Activated naive CD8-positive, alpha-beta T cell treated with anti-CD3 and anti-CD28 coated beads, Interleukin-2, amount 50 U/mL, for 16 hours (primary cell): ENCODE measurements around the gene FAM53A.
"Not testable (repeated sequence)": the region's sequence is repeated elsewhere in the genome, so short reads cannot be mapped to it uniquely, and the experiment has no call there.

Source experiments
- DNase-seq: peaks from one replicate; pipeline ENCODE4 v3.0.0-alpha.2; 2020; ENCODE audit warnings: low read depth, low spot score

Gene FAM53A

GRCh38 chr4:1607436-1608195, 76.5 kb downstream of the FAM53A start:
- DNase-seq: not testable (repeated sequence)

- no peak for DNase-seq
Measured at GRCh38 chr4:1604706-1605205, 79.4 kb downstream of the FAM53A start.

GRCh38 chr4:1604181-1604705, 79.9 kb downstream of the FAM53A start:
- no peak for DNase-seq

DNA sequence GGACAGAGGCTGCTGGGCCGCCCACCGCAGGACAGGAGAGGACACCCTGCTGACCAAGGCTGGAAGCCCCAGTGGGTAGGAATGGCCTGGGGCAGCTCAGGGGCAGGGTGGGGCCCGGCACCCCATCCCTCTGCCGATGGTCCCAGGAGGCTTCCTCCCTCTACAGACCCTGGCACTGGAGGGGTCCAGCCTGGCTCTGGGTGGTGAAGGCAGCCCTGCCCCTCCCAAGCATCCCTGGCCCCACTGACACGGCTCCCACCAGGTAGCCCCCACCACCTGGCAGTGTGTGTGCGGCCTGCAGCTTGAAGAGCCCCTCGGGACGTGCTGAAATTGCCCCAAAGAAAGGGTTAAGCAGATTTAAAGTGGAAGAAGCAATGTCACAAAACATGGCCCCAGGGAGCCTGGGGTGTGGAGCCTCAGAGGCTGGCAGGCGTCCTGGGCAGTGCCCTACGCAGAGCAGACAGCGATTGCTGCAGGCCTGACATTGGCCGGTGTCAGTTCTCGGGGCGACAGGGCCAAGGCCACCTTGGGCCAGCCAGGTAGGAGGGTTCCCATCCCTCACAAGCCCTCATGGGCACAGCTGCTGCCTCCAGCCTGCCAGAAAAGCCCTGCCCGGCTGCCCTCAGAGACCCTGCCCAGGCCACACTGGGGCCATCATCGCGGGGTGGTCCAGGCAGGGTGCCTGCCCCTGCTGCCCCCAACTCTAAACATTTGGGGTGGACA, 80.5 kb downstream of the FAM53A start:
- DNase-seq: no peak

DNA sequence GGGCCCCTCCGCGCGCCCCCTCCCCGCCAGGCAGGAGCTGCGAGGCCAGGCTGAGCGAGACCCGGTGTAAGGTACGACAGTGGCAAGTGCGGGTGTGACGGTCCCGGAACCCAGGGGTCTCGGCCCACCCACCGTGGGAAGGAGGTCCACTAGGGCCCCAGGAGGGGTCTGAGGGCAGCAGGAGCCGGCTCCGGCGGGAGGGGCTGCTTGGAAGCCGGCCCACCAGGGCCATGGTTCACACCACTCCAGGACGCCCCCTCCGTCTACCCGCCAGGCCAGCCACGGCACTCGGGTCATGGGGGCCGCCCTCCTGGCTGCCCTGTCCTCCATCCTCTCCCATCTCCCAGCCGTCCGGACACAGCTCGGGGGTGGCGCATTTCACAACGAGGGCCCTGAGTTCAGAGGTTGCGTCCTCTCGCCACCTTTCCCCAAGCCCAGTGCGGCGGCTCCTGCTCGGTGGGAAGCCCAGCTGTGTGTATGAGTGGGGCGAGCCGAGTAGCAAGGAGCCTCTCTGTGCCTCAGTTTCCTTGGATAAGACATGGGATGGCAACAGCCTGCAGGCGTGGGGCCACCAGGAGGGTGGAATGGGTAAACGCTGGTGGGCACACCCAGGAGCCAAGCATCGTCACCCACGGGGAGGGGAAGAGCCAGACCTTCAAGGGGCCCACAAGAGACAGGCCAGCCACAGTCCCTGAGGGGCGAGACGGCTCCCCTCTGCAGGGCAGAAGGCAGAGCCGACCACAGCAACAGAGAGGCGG, 81.3 kb downstream of the FAM53A start:
- DNase-seq: no peak

GRCh38 chr4:1601852-1602654, 82.1 kb downstream of the FAM53A start:
- no peak for DNase-seq

DNA sequence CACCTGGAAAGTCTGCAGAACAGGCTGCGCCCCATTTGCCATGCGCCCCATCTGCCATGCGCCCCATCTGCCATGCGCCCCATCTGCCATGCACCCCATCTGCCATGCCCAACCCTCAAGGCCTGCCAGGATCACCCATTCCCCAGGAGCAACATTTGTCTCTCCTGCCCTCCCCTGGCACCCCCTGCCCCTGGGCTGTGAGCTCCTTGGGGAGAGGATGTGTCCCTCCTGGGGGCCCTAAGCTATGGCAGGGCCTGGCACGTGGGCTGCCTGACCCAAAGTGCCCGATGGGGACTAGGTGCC, 82.6 kb downstream of the FAM53A start:
- DNase-seq: no peak

GRCh38 chr4:1600811-1601532, 83.1 kb downstream of the FAM53A start:
- no peak for DNase-seq

DNA sequence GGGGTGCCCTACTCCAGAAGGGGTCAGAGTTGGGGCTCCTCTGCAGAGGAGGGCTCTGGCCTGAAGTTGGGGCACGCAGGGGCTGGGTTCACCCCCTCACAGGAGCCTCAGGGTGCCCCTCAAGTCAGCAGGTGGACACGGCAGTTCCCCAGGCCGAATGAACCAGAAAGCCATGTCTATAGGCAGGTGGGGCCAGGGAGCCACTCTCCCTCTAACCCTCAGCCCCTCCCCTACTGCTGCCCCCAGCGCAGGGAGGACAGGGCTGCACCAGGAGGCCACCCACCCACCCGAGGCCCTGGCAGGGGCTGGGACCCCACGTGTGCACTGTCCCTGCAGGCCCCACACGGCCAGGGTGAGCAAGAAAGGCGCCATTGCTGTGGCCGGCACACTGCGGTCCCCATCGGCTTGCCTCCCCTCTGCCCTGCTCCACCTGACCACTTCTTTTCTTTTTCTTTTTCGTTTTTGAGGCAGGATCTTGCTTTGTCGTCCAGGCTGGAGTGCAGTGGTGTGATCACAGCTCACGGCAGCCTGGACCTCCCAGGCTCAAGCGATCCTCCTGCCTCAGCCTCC, 83.8 kb downstream of the FAM53A start:
- DNase-seq: no peak

GRCh38 chr4:1599491-1600210, 84.5 kb downstream of the FAM53A start:
- no peak for DNase-seq

- no peak for DNase-seq
Measured at GRCh38 chr4:1599026-1599481, 85.1 kb downstream of the FAM53A start.

- DNase-seq: no peak
Measured at GRCh38 chr4:1598206-1599025, 85.7 kb downstream of the FAM53A start.

GRCh38 chr4:1597021-1597931, 86.8 kb downstream of the FAM53A start:
- DNase-seq: no peak

- no peak for DNase-seq
Measured at GRCh38 chr4:1596393-1596792, 87.7 kb downstream of the FAM53A start.

DNA sequence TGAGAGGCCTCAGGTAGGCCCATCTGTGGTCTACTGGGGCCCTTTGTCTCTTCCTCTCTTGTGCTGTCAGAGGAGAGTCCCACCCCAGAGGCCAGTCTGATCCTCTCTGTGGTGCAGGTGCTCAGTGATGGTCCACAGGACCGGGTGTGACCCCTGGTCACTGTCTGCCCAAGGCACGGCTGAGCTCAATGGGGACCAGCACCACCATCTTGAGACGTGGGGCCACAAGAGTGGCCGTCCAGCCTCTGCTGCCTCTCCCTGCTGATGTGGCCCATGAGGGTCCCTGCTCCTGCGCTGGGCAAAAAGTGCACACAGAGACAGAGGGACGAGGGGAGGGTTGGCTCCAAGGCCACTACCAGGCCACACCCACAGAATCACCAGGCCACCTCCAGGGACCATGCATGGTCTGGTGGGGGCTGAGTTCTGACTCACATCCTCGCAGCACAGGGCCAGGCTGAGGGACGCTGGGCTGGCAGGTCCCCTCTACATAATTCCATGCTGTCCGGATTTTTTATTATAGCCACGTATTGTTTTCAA, 88.3 kb downstream of the FAM53A start:
- no peak for DNase-seq

GRCh38 chr4:1594871-1595788, 89.0 kb downstream of the FAM53A start:
- DNase-seq: no peak
